Tibial artery (tissue), 4 donors: Measurements from ENCODE around the gene OOSP4B.
"Not testable (repeated sequence)": the region's sequence is repeated elsewhere in the genome, so short reads cannot be mapped to it uniquely, and the experiment has no call there.

Experiments
- DNase-seq, 2 donors: peaks; one replicate each; pipeline ENCODE4 v3.0.0-alpha.2; 2019
- H3K27ac ChIP-seq, 2 donors: fragments of 200-600 bp; sonication (generic) in 1 of 2; 1 replicate in 1 of 2; 2 replicates in 1 of 2; pipeline ENCODE4 v1.5.1; 2018 to 2019; ENCODE audit warnings: mild to moderate bottlenecking in 1 of 2
- H3K27me3 ChIP-seq, 2 donors: fragments of 200-600 bp; sonication (generic) in 1 of 2; one replicate each; pipeline versions ENCODE4 v1.5.1 to v1.6.0; 2016 to 2019
- H3K36me3 ChIP-seq, 3 donors: fragments of 200-600 bp; sonication (generic) in 2 of 3; one replicate each; pipeline ENCODE4 v1.5.1; 2016 to 2019; ENCODE audit warnings: mild to moderate bottlenecking in 2 of 3
- H3K4me1 ChIP-seq, 4 donors: fragments of 200-600 bp; sonication (generic) in 2 of 4; 1 replicate in 3 of 4; 2 replicates in 1 of 4; pipeline ENCODE4 v1.5.1; 2016 to 2019
- H3K4me3 ChIP-seq, 2 donors: fragments of 200-600 bp; sonication (generic) in 1 of 2; 1 replicate in 1 of 2; 2 replicates in 1 of 2; pipeline ENCODE4 v1.5.1; 2018 to 2019; ENCODE audit warnings: mild to moderate bottlenecking in 2 of 2
- H3K9me3 ChIP-seq, 3 donors: fragments of 200-600 bp; sonication (generic) in 1 of 3; one replicate each; pipeline ENCODE4 v1.5.1; 2016 to 2019
- CTCF ChIP-seq, 2 experiments: fragments of 200-600 bp in 1 of 2; fragments of 450-650 bp in 1 of 2; IDR thresholded peaks; one replicate each; pipeline ENCODE4 v1.5.1; 2017 to 2019; ENCODE audit warnings: antibody characterized with exemption in 2 of 2, mild to moderate bottlenecking in 1 of 2, moderate library complexity in 1 of 2
- intact Hi-C: fragments of 100-400 bp; cut with DNase I; formaldehyde crosslinking; loops from one replicate; pipeline ENCODE4 v1.15.0; 2023; ENCODE audit warnings: low total_unique reads

The OOSP4B gene

GRCh38 chr11:60016881-60017280 is at the start of gene OOSP4B:
TSS of gene OOSP4B (plus strand) at chr11:60017181.
- DNase-seq: no peak
- H3K27ac ChIP-seq: no peak within 1 kb of the TSS
- no peak within 1 kb of the TSS for H3K4me3 ChIP-seq
- H3K36me3 ChIP-seq: no peaks in the 10 kb centered on the region
- no peak for TF ChIP-seq CTCF (IDR thresholded peaks at IDR 0.05)
- intact Hi-C loops: no loop called here
- no peaks in the 10 kb centered on the region for H3K4me1 ChIP-seq
- no peaks in the 10 kb centered on the region for H3K27me3 ChIP-seq
- no peaks in the 10 kb centered on the region for H3K9me3 ChIP-seq

GRCh38 chr11:59967677-59968394 is 49.1 kb upstream of the OOSP4B start:
- H3K36me3 ChIP-seq: no peaks in the 10 kb centered on the region
- no peak overlapping the region for H3K4me3 ChIP-seq
- H3K27me3 ChIP-seq: no peaks in the 10 kb centered on the region
- no peaks in the 10 kb centered on the region for H3K9me3 ChIP-seq
- H3K4me1 ChIP-seq: no peaks in the 10 kb centered on the region
- DNase-seq: no peak
- intact Hi-C loops: loop anchor here (5.0 kb wide), 1 partner anchor 514 kb away; no protein-coding TSS in a partner anchor
- H3K27ac ChIP-seq: no peak overlapping the region
- TF ChIP-seq CTCF (IDR thresholded peaks at IDR 0.05): no peak

- Histone ChIP-seq H3K4me3 (no peak overlapping the region), H3K27ac (no peak overlapping the region), H3K36me3 (no peaks in the 10 kb centered on the region), H3K27me3 (no peaks in the 10 kb centered on the region), H3K4me1 (no peaks in the 10 kb centered on the region), H3K9me3 (no peaks in the 10 kb centered on the region)
- no peak for DNase-seq
- intact Hi-C loops: loop anchor here (5.0 kb wide), 1 partner anchor 514 kb away; no protein-coding TSS in a partner anchor
- no peak for TF ChIP-seq CTCF (IDR thresholded peaks at IDR 0.05)
Measured at GRCh38 chr11:59968395-59968783, 48.6 kb upstream of the OOSP4B start.

GRCh38 chr11:59973097-59973496 is 43.9 kb upstream of the OOSP4B start:
- H3K27ac ChIP-seq: no peak overlapping the region
- no peaks in the 10 kb centered on the region for H3K27me3 ChIP-seq
- intact Hi-C loops: no loop called here
- H3K9me3 ChIP-seq: no peaks in the 10 kb centered on the region
- DNase-seq: no peak
- no peaks in the 10 kb centered on the region for H3K36me3 ChIP-seq
- no peaks in the 10 kb centered on the region for H3K4me1 ChIP-seq
- H3K4me3 ChIP-seq: no peak overlapping the region
- no peak for TF ChIP-seq CTCF (IDR thresholded peaks at IDR 0.05)

GRCh38 chr11:59981106-59981770 is 35.7 kb upstream of the OOSP4B start:
- no peaks in the 10 kb centered on the region for H3K9me3 ChIP-seq
- H3K4me3 ChIP-seq: no peak overlapping the region
- no peaks in the 10 kb centered on the region for H3K36me3 ChIP-seq
- H3K4me1 ChIP-seq: no peaks in the 10 kb centered on the region
- intact Hi-C loops: no loop called here
- no peak overlapping the region for H3K27ac ChIP-seq
- H3K27me3 ChIP-seq: no peaks in the 10 kb centered on the region
- no peak for TF ChIP-seq CTCF (IDR thresholded peaks at IDR 0.05)
- DNase-seq: no peak

- H3K36me3 ChIP-seq, H3K9me3 ChIP-seq, DNase-seq, H3K27ac ChIP-seq, intact Hi-C loops, H3K27me3 ChIP-seq, H3K4me3 ChIP-seq, H3K4me1 ChIP-seq: not testable (repeated sequence)
Measured at GRCh38 chr11:59982037-59982436, 34.9 kb upstream of the OOSP4B start.
